ENCODE results near the gene HYLS1. TPM values are rescaled to one million over a fixed set of nuclear protein-coding genes. Genes with fewer than 3 reads are reported as not detected.

The HYLS1 gene
- total RNA-seq, 2 experiments from 2014 or later: 10.2 to 11.7 TPM

DNA sequence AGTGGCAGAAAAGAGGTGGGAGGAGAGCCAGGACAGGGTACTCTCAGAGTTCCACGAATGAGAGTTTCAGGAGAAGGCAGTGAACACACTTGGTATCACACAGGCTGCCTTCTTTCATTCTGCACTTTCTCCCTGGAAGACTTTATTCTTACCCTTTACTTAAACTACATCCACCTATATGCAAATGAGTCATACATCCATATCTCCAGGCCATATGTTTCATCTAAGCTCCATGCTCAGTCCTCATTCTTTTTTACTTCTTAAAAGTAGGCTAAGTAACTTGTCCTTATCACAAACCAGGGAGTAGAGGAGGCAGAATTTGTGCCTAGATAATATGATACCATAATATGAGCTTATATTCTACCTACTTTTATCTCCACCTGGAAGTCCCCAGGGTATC is 6.2 kb upstream of the HYLS1 start:
- intact Hi-C loops (cut with micrococcal nuclease): loop anchor here (10.0 kb wide), 1 partner anchor 716 kb away; the partner anchor contains the start of gene PKNOX2
- Mint-ChIP-seq H3K27ac (no peak overlapping the region), H3K27me3 (ENCODE audit: low read depth) (no peaks in the 10 kb centered on the region), H3K9me3 (no peaks in the 10 kb centered on the region), H3K4me1 (ENCODE audit: low read depth) (no peaks in the 10 kb centered on the region), H3K36me3 (ENCODE audit: low read depth) (no peaks in the 10 kb centered on the region), H3K4me3 (no peak overlapping the region)
- CTCF ChIA-PET: interaction anchor here (0.7 kb wide), 1 partner anchor 455 kb away, joined by 3 read pairs; no protein-coding TSS in a partner anchor
- no peak for DNase-seq

DNA sequence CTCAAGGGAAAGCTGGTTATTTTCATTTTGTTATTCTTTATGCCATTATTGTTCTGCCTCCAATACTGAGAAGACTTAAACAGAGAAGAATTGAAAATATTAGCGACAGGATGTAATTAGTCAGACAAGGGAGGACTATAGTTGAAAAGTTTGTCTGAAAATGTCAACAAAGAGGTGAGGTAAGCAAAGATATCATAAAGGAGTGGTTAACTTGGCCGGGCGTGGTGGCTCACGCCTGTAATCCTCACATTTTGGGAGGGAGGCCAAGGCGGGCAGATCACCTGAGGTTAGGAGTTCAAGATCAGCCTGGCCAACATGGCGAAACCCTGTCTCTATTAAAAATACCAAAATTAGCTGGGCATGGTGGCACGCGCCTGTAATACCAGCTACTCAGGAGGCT is 4.1 kb upstream of the HYLS1 start:
- no peaks in the 10 kb centered on the region for H3K27me3 Mint-ChIP-seq (ENCODE audit: low read depth)
- intact Hi-C loops (cut with micrococcal nuclease): loop anchor here (10.0 kb wide), 1 partner anchor 719 kb away; the partner anchor contains the start of gene PKNOX2
- DNase-seq: no peak
- H3K4me1 Mint-ChIP-seq (ENCODE audit: low read depth): peaks cover 10% of the 10 kb centered on the region
- no peaks in the 10 kb centered on the region for H3K36me3 Mint-ChIP-seq (ENCODE audit: low read depth)
- no peak overlapping the region for H3K4me3 Mint-ChIP-seq
- CTCF ChIA-PET: no interaction called here
- no peak overlapping the region for H3K27ac Mint-ChIP-seq
- H3K9me3 Mint-ChIP-seq: no peaks in the 10 kb centered on the region

DNA sequence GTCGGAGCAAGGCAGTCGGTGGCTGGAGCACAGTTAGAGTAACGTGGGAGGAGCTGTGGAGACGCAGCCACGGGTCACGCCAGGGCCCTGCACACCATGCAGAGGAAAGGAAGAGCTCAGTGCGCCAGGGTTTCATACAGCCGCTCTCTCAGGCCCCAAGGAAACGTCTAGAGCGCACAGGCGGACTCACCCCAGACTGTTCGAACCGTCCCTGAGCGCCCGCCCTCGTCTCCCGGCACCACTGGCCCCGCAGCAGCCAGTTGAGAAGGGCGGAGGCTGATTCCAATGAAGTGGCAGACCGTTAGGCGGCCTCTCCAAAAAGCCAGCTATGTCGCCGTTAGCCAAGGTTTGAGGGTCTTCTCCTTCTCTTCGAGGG is 483 bp upstream of the HYLS1 start:
- peak overlapping the region; percentile 81 for H3K4me3 Mint-ChIP-seq
- H3K9me3 Mint-ChIP-seq: no peaks in the 10 kb centered on the region
- H3K4me1 Mint-ChIP-seq (ENCODE audit: low read depth): peaks cover 29% of the 10 kb centered on the region
- no peak for DNase-seq
- intact Hi-C loops (cut with micrococcal nuclease): loop anchor here (1.0 to 10.0 kb wide), 9 partner anchors 16 to 935 kb away; partner anchors contain the start of genes CCDC15, FAM118B, PKNOX2 and PUS3
- CTCF ChIA-PET: interaction anchor here (0.6 to 2.0 kb wide), 6 partner anchors 12 to 319 kb away, joined by 3 to 8 read pairs (median 5); partner anchors contain the start of genes CHEK1 and PUS3
- peak overlapping the region; percentile 88 for H3K27ac Mint-ChIP-seq
- no peaks in the 10 kb centered on the region for H3K27me3 Mint-ChIP-seq (ENCODE audit: low read depth)
- H3K36me3 Mint-ChIP-seq (ENCODE audit: low read depth): peaks cover 2% of the 10 kb centered on the region

DNA sequence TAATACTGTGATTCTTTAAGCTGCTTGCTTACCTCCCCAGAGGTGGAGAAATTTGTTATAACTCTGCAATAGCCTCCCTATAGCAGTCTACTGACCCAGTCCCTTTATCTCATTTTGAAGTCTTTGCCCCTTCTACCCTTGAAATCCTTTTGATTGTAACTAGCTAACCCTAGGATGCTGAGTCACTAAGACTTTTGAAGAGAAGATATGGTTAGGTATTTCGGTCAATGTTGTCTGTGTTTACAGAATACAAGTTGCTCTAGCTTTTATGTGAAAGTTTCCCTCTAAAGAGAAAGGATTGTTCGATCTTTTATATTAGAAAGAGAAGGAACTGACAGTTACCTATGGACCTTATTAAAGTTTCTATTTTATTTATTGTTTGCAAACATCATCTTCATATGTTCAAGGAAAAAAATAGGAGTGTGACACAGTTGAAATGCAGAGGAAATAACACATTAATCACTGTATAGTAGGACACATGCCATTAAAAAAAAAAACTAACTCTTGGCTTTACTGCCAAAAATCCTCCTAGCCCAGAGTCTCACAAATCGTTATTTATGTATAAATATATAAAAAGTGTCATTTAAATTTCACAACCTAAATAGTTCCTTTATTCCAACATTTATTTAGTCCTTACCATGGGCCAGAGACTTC is 3.1 kb downstream of the HYLS1 start:
- no peak overlapping the region for H3K27ac Mint-ChIP-seq
- H3K4me1 Mint-ChIP-seq (ENCODE audit: low read depth): peaks cover 41% of the 10 kb centered on the region
- peaks cover 24% of the 10 kb centered on the region for H3K36me3 Mint-ChIP-seq (ENCODE audit: low read depth)
- CTCF ChIA-PET: interaction anchor here (1.0 kb wide), 1 partner anchor 303 kb away, joined by 3 read pairs; no protein-coding TSS in a partner anchor
- no peaks in the 10 kb centered on the region for H3K9me3 Mint-ChIP-seq
- DNase-seq: no peak
- intact Hi-C loops (cut with micrococcal nuclease): no loop called here
- H3K4me3 Mint-ChIP-seq: no peak overlapping the region
- no peaks in the 10 kb centered on the region for H3K27me3 Mint-ChIP-seq (ENCODE audit: low read depth)

DNA sequence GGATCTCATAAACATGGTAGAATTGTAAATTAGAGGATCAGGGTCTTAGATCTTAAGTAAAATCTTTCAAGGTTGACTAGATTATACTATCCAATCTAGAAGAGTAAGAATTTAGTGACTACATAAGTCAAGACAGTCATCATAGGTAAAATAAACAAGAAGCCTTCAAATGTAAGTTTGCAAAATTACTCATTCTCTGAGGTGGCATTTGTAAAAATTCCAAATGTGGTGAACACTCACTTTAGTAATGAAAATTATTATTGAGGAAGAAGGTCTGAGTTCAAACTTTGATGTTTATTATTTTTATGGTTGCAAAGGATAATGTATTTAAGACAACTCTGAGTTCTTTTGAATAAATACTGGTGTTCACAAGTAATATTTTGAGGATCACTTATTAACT is 4.6 kb downstream of the HYLS1 start:
- Mint-ChIP-seq H3K27ac (no peak overlapping the region), H3K36me3 (ENCODE audit: low read depth) (peaks cover 31% of the 10 kb centered on the region), H3K4me3 (no peak overlapping the region), H3K9me3 (no peaks in the 10 kb centered on the region), H3K27me3 (ENCODE audit: low read depth) (no peaks in the 10 kb centered on the region), H3K4me1 (ENCODE audit: low read depth) (peaks cover 47% of the 10 kb centered on the region)
- intact Hi-C loops (cut with micrococcal nuclease): no loop called here
- CTCF ChIA-PET: no interaction called here
- DNase-seq: no peak

DNA sequence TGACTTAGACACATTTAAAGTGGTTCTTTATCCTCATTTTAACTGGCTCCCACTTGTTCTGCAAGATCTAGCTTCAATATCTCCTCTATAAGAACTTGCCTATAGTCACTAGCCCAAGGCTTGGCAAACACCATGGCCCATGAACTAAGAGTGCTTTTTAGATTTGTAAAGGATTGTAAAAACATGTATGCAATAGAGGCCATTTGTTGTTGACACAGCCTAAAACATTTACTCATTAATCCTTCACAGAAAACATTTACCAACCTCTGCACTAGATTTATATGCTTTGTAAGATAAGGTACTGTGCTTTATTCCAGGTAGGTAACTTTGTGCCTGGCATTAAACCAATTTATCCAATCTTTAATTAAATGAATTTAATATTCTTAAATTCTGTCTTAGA is 5.5 kb downstream of the HYLS1 start:
- Mint-ChIP-seq H3K27ac (no peak overlapping the region), H3K27me3 (ENCODE audit: low read depth) (no peaks in the 10 kb centered on the region), H3K36me3 (ENCODE audit: low read depth) (peaks cover 34% of the 10 kb centered on the region), H3K4me1 (ENCODE audit: low read depth) (peaks cover 50% of the 10 kb centered on the region), H3K9me3 (no peaks in the 10 kb centered on the region), H3K4me3 (no peak overlapping the region)
- DNase-seq: no peak
- intact Hi-C loops (cut with micrococcal nuclease): no loop called here
- CTCF ChIA-PET: no interaction called here

DNA sequence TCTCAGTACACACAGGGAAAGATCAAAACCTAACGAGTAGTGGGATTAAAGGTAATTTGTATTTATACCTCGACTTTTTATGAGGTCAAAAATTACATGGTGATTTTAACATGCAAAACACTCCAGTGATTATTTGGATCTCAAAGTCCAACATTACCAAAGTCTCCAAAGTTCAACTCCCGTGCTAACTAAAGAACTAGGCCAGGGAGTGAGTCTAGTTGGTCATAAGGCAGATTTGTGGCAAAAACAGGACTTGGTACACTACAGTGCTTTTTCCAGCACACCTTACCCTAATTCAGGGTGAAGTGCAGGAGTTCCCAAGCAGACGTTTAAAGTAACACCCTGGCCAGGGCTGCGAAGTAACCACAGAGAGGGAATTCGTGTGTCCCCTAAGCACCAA is 14.4 kb downstream of the HYLS1 start:
- Mint-ChIP-seq H3K9me3 (no peaks in the 10 kb centered on the region), H3K4me1 (ENCODE audit: low read depth) (peaks cover 48% of the 10 kb centered on the region), H3K4me3 (peak overlapping the region; percentile 94), H3K27ac (peak overlapping the region; percentile 51), H3K36me3 (ENCODE audit: low read depth) (peaks cover 28% of the 10 kb centered on the region), H3K27me3 (ENCODE audit: low read depth) (peaks cover 21% of the 10 kb centered on the region)
- DNase-seq: no peak
- CTCF ChIA-PET: no interaction called here
- intact Hi-C loops (cut with micrococcal nuclease): loop anchor here (5.0 kb wide), 2 partner anchors 380 to 390 kb away; partner anchors contain the start of gene TIRAP

DNA sequence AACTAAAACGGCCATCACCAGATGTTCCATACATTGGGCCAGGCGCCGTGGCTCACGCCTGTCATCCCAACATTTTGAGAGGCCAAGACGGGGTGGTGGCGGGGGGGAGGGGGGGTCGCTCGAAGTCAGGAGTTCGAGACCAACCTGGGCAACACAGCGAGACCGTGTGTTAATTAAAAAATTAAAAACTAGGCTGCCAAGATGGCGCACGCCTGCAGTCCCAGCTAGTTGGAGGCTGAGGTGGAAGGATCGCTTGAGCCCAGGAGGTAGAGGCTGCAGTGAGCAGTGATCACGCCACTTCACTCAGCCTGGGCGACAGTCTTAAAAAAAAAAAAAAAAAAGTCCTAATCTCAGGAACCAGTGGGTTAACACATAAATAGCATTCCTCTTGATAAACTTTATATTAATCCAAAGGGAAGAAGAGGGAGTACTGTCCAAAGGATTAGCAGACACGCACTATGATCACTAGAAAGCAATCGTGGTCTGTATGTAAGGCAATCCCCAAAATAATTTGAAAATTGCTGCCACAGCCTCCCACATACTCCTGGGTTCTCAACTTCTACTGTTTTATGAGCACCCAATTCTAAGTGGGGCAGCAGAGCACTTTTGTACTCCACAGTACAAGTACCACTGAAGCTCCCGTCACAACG is 14.9 kb downstream of the HYLS1 start:
- CTCF ChIA-PET: interaction anchor here (1.4 kb wide), 1 partner anchor 15 kb away, joined by 7 read pairs; the partner anchor contains the start of gene HYLS1
- Mint-ChIP-seq H3K27me3 (ENCODE audit: low read depth) (peaks cover 22% of the 10 kb centered on the region), H3K4me1 (ENCODE audit: low read depth) (peaks cover 44% of the 10 kb centered on the region), H3K36me3 (ENCODE audit: low read depth) (peaks cover 27% of the 10 kb centered on the region), H3K9me3 (no peaks in the 10 kb centered on the region), H3K27ac (peak overlapping the region; percentile 95), H3K4me3 (peak overlapping the region; percentile 94)
- DNase-seq: no peak
- intact Hi-C loops (cut with micrococcal nuclease): loop anchor here (5.0 kb wide), 2 partner anchors 380 to 390 kb away; partner anchors contain the start of gene TIRAP

DNA sequence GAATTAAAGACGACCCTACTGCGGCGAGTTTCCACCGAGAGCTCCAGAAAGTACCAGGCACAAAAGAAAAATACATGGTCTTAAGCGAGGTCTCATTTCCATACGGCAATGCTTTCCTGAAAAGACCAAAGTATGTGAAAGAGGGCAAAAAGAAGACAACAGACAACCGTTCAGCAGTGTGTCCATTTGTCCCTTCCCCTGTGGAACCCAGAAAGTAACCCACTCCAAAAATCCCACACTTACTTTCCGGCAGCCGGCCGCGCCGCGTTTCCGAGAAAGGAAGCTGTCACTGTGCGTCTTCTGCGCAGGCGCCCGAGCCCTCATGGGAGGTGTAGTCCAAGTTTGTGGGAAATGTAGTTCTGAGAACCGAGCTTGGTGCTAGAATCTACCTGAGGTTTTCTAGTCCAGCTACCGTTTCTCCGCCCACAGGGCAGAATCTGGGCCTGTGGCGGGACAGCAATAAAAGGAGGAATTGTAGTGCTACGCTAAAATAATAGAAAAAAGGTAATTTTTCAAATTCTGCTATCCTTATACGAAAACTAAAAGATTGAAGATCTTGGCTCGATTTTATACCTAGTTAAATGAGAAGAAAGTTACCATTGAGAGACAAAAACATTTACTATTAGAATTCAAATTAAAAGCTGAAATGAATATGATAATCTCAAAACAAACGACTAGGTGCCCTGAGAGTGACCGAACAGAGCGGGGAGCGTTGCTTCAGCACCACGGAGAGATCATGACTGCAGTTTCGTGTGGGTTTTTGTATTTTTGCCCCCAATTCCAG is 15.7 kb downstream of the HYLS1 start, which contains the start of gene PUS3:
Gene PUS3, minus strand, starts transcription at position 280 of the 784 bp plus-strand sequence. CDS start 6,922 bp downstream, outside the sequence.
- peaks cover 23% of the 10 kb centered on the region for H3K36me3 Mint-ChIP-seq (ENCODE audit: low read depth)
- intact Hi-C loops (cut with micrococcal nuclease): loop anchor here (1.0 to 5.0 kb wide), 8 partner anchors 16 to 401 kb away; partner anchors contain the start of genes CHEK1, DCPS, FAM118B and FOXRED1

DNA sequence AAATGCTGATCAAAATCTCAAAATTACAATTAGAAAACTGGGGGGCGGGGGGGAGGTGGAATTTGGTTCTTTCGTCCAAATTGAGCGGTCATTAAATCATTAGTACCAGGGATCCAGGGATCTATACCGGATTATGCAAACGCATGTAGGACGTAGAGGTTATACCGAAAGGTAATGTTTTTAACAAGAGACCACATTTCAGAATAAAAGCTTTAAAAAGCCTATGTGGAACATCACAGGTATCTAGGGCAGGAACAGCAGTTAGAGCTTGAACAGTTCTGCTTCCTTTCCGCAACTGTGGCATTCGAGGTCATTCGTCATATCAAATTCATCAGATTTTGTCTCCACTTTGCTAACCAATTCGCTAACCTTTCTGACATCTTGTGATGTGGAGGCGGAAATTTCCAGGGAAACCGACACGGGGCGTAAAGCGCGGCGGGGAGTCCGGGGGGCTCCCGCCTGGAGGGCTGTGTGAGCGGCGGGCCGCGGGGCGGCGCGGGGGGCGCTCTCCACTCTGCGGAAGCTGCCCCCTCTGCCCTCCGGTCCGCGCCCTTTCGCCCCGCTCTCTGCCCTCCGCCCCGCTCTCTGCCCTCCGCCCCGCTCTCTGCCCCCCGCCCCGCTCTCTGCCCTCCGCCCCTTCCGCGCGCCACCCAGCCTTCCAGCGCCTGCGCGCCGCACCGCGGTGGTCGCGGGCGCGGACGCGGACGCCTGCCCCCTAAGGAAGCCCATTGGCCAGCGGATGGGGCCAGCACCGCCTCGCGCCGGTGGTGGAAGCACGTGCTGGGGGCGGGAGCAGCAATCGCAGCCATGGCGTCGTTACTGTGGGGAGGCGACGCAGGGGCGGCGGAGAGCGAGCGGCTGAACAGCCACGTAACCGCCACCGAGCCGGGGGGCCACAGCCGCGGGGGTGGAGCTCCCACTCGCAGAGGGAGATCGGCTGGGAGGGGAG is 16.5 kb downstream of the HYLS1 start, which contains the start of gene DDX25:
Gene DDX25, plus strand, starts transcription at position 798 of the 949 bp plus-strand sequence. Its CDS starts 10 bp downstream, at position 808.
- peaks cover 35% of the 10 kb centered on the region for H3K4me1 Mint-ChIP-seq (ENCODE audit: low read depth)
- H3K27ac Mint-ChIP-seq: no peak within 1 kb of the TSS
- H3K9me3 Mint-ChIP-seq: no peaks in the 10 kb centered on the region
- peak; percentile 35 for DNase-seq
- peaks cover 25% of the 10 kb centered on the region for H3K27me3 Mint-ChIP-seq (ENCODE audit: low read depth)
- CTCF ChIA-PET: interaction anchor here (0.9 to 1.4 kb wide), 2 partner anchors 17 to 19 kb away, joined by 4 to 7 read pairs; partner anchors contain the start of gene HYLS1
- H3K4me3 Mint-ChIP-seq: peak within 1 kb of the TSS; percentile 94
- H3K36me3 Mint-ChIP-seq (ENCODE audit: low read depth): peaks cover 22% of the 10 kb centered on the region
- intact Hi-C loops (cut with micrococcal nuclease): loop anchor here (1.0 to 5.0 kb wide), 8 partner anchors 17 to 400 kb away; partner anchors contain the start of genes CHEK1, DCPS, FAM118B and FOXRED1

More for the DNA sequence above, 15.7 kb downstream of the HYLS1 start, which contains the start of gene PUS3:
- peak; percentile 93 for DNase-seq
- peak within 1 kb of the TSS; percentile 95 for H3K27ac Mint-ChIP-seq
- peaks cover 22% of the 10 kb centered on the region for H3K27me3 Mint-ChIP-seq (ENCODE audit: low read depth)
- peak within 1 kb of the TSS; percentile 94 for H3K4me3 Mint-ChIP-seq
- peaks cover 37% of the 10 kb centered on the region for H3K4me1 Mint-ChIP-seq (ENCODE audit: low read depth)
- CTCF ChIA-PET: interaction anchor here (0.9 to 1.4 kb wide), 2 partner anchors 16 to 20 kb away, joined by 4 to 7 read pairs; partner anchors contain the start of gene HYLS1
- no peaks in the 10 kb centered on the region for H3K9me3 Mint-ChIP-seq

DNA sequence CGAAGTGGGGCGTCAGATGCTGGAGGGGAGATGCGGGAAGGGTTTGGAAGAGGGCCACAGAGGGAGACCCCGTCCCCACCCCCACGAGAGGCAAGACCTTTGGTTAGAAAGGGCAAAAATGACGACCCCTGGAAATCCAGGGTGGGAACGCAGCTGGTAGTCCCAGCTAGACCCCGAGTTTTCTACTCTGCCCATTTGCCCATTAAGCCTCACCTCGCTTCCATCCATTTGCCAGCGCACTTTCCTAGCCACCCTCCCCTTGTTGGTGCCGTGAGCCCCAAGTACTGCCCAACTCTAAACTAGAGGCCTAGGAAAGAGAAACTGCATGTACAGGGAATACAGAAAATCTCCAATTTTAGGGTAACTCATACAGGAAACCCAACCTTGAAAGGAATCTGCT is 17.2 kb downstream of the HYLS1 start:
- Mint-ChIP-seq H3K27ac (no peak overlapping the region), H3K36me3 (ENCODE audit: low read depth) (peaks cover 17% of the 10 kb centered on the region), H3K4me3 (peak overlapping the region; percentile 41), H3K9me3 (no peaks in the 10 kb centered on the region), H3K4me1 (ENCODE audit: low read depth) (peaks cover 28% of the 10 kb centered on the region), H3K27me3 (ENCODE audit: low read depth) (peaks cover 25% of the 10 kb centered on the region)
- CTCF ChIA-PET: no interaction called here
- no peak for DNase-seq
- intact Hi-C loops (cut with micrococcal nuclease): loop anchor here (5.0 kb wide), 2 partner anchors 378 to 392 kb away; partner anchors contain the start of gene TIRAP
